RWPE1 (cell line): ENCODE data around the gene TRERF1.

Source experiments
- CTCF ChIA-PET: fragments of 350-600 bp; sonication (Branson Sonifier 250); formaldehyde crosslinking; extraction: SDS; loops from one replicate; lab custom pipeline; 2021; lab: Yijun Ruan, JAX
- POLR2A ChIA-PET: fragments of 400-600 bp; formaldehyde crosslinking; extraction: SDS; loops from one replicate; lab custom pipeline; 2020; ENCODE audit warnings: antibody characterized with exemption; ENCODE audit not compliant: low non-redundant PET; lab: Yijun Ruan, JAX
- DNase-seq: peaks from one replicate; pipeline ENCODE4 v3.0.0; 2012; ENCODE audit warnings: low spot score
- H3K27ac ChIP-seq: fragments of 450-650 bp; 2 replicates; pipeline ENCODE4 v1.5.1; 2017
- TF ChIP-seq, protein P1 (sequence below): fragments of 450-650 bp; conservative IDR thresholded peaks from 2 replicates; pipeline ENCODE4 v1.5.1; 2017; ENCODE audit warnings: low read depth, mild to moderate bottlenecking

The TRERF1 gene

DNA sequence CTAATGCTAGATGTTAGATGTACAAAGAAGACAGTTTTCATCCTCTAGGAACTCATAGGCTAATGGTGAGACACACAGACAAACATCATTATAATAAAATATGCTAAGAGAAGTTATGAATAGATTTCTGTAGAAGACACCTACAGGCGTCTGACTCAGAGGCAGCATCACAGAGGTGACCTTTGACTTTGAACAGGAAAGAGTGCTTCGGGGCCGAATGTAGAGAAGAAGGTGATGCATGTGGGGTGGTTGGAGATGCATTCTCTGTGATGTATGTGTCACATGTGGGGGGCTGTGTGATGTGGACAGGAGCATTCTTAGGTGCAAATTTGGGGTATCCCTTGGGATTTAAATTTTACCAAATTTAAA lies 271.8 kb downstream of the TRERF1 start:
- no peak overlapping the region for H3K27ac ChIP-seq
- TF ChIP-seq, protein P1, sequence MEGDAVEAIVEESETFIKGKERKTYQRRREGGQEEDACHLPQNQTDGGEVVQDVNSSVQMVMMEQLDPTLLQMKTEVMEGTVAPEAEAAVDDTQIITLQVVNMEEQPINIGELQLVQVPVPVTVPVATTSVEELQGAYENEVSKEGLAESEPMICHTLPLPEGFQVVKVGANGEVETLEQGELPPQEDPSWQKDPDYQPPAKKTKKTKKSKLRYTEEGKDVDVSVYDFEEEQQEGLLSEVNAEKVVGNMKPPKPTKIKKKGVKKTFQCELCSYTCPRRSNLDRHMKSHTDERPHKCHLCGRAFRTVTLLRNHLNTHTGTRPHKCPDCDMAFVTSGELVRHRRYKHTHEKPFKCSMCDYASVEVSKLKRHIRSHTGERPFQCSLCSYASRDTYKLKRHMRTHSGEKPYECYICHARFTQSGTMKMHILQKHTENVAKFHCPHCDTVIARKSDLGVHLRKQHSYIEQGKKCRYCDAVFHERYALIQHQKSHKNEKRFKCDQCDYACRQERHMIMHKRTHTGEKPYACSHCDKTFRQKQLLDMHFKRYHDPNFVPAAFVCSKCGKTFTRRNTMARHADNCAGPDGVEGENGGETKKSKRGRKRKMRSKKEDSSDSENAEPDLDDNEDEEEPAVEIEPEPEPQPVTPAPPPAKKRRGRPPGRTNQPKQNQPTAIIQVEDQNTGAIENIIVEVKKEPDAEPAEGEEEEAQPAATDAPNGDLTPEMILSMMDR = no peak
- CTCF ChIA-PET = interaction anchor here (0.6 to 0.7 kb wide), 2 partner anchors 54 to 368 kb away, joined by 3 read pairs; no protein-coding TSS in a partner anchor
- POLR2A ChIA-PET = no interaction called here
- DNase-seq = peak; percentile 42

GRCh38 chr6:42179261-42179944 lies 272.3 kb downstream of the TRERF1 start:
- H3K27ac ChIP-seq = no peak overlapping the region
- CTCF ChIA-PET = interaction anchor here (0.5 to 0.6 kb wide), 2 partner anchors 53 to 112 kb away, joined by 3 read pairs; no protein-coding TSS in a partner anchor
- TF ChIP-seq, protein P1 = no peak
- no peak for DNase-seq
- POLR2A ChIA-PET = no interaction called here

GRCh38 chr6:42177514-42178364 lies 274.0 kb downstream of the TRERF1 start:
- no peak for DNase-seq
- TF ChIP-seq, protein P1 = no peak
- no peak overlapping the region for H3K27ac ChIP-seq
- CTCF ChIA-PET = interaction anchor here (0.8 kb wide), 1 partner anchor 8 kb away, joined by 3 read pairs; no protein-coding TSS in a partner anchor
- POLR2A ChIA-PET = no interaction called here

GRCh38 chr6:42176981-42177380 lies 274.7 kb downstream of the TRERF1 start:
- TF ChIP-seq, protein P1 = no peak
- ChIA-PET CTCF (interaction anchor here (1.1 kb wide), 1 partner anchor 10 kb away, joined by 5 read pairs; no protein-coding TSS in a partner anchor), POLR2A (no interaction called here)
- no peak for DNase-seq
- H3K27ac ChIP-seq = no peak overlapping the region

GRCh38 chr6:42175860-42176259 lies 275.9 kb downstream of the TRERF1 start:
- CTCF ChIA-PET = interaction anchor here (0.6 to 1.1 kb wide), 3 partner anchors 9 to 1195 kb away, joined by 3 to 7 read pairs (median 5); no protein-coding TSS in a partner anchor
- TF ChIP-seq, protein P1 = no peak
- DNase-seq = no peak
- POLR2A ChIA-PET = no interaction called here
- H3K27ac ChIP-seq = no peak overlapping the region
